ENCODE measurements around the gene MCFD2.

- TF ChIP-seq POLR2AphosphoS5 (IDR thresholded peaks at IDR 0.05) (no peak), CTCF (IDR thresholded peaks at IDR 0.05 in 8 of 11, conservative IDR thresholded peaks at IDR 0.05 in 3 of 11) (no peak), POLR2A (IDR thresholded peaks at IDR 0.05) (no peak)
Observed at GRCh38 chr2:46893269-46893939, 22.2 kb downstream of the MCFD2 start.
